SK-N-MC (cell line): ENCODE results near the gene ZBTB7C.

Experiments
- DNase-seq: peaks from one replicate; pipeline ENCODE4 v3.0.0-alpha.2; 2011; ENCODE audit warnings: low read depth, low spot score
- H3K27ac ChIP-seq: fragments of 200-600 bp; sonication (generic); 2 replicates; pipeline ENCODE4 v1.5.1; 2016; ENCODE audit warnings: mixed run types
- H3K36me3 ChIP-seq: fragments of 200-600 bp; sonication (generic); 2 replicates; pipeline ENCODE4 v1.6.1; 2017; ENCODE audit warnings: antibody characterized with exemption, low read length, mixed read lengths; ENCODE audit not compliant: insufficient read depth
- H3K4me3 ChIP-seq: fragments of 200-600 bp; sonication (generic); 2 replicates; pipeline ENCODE4 v1.5.1; 2016
- H3K9ac ChIP-seq: fragments of 200-600 bp; sonication (generic); 2 replicates; pipeline ENCODE4 v1.8.0; 2017; ENCODE audit warnings: mixed run types, mixed read lengths; ENCODE audit not compliant: insufficient read length
- H3K9me3 ChIP-seq: fragments of 200-600 bp; sonication (generic); 2 replicates; pipeline ENCODE4 v1.6.1; 2017; ENCODE audit warnings: low read depth, mild to moderate bottlenecking, antibody characterized with exemption, low read length, moderate library complexity, mixed read lengths
- EZH2 ChIP-seq: fragments of 200-600 bp; sonication (generic); IDR thresholded peaks from one replicate; pipeline ENCODE4 v1.6.1; 2017; ENCODE audit warnings: antibody characterized with exemption
- FOXP2 ChIP-seq: optimal IDR thresholded peaks from 2 replicates; pipeline ENCODE3; 2011; ENCODE audit warnings: mild to moderate bottlenecking, moderate library complexity; ENCODE audit not compliant: insufficient read depth; ENCODE audit errors: extremely low read length, control extremely low read depth
- POLR2AphosphoS5 ChIP-seq: IDR thresholded peaks from 2 replicates; pipeline ENCODE4 v1.6.1; 2012; ENCODE audit warnings: mild to moderate bottlenecking, low read depth, low read length, borderline replicate concordance

ZBTB7C gene

DNA sequence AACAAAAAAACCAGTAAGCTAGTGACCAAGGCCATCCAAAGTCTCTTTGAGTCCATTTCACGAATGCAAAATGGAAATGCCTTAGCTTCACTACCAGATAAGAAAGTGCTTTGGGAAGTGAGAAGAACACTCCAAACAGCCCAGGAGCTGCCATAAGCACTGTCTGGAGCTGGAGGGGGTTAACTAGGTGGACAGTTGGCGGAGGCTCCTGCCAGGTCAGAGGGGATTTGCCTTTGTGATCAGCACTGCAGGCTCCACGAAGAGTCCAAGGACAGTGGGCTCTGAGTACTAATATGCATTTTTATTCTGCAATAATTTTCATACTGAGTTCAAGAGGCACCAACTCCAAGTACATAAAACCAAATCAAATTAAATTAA, 245.5 kb downstream of the ZBTB7C start:
- H3K9me3 ChIP-seq = no peaks in the 10 kb centered on the region
- TF ChIP-seq EZH2 (no peak), POLR2AphosphoS5 (no peak), FOXP2 (no peak)
- H3K36me3 ChIP-seq = no peaks in the 10 kb centered on the region
- H3K9ac ChIP-seq = no peak overlapping the region
- no peak for DNase-seq
- no peak overlapping the region for H3K4me3 ChIP-seq
- peak overlapping the region; percentile 80 for H3K27ac ChIP-seq

DNA sequence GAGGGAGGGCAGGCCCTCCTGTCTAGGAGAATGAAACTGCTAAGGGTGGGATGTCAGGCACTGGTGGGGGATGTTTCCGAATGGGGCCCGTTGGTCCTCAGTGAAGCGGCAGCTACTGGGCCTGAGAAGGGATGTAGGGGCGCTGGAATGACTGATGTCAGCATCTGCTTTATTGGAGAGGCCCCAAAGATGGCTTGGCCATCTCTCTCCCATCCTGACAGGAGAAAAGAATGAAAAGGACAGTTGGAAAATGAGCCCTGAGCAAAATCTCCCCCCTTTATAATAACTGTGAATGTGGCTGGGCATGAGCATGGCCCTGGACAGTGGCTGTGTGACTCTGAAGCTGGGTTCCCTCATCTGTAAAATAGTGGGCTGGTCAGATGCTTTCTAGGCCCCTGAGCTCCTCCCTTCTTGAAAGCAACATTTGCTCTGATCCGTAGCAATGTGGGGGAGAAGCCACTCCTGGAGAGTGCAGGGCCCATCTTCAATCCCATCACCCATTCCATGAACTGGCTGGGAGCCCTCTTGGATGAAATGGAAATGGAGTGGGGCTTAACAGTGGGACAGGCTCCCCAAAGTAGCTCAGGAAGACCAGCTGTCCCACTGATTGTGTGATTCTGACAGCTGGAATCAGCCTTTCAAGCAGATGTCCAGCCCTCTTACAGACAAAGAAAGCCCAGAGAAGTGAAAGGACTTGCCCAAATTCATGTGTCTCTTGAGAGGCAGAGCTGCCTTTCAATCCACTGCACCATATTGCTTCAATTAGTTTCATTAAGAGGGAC, 246.0 kb downstream of the ZBTB7C start:
- no peak for TF ChIP-seq POLR2AphosphoS5
- no peak for TF ChIP-seq FOXP2
- no peak for TF ChIP-seq EZH2
- Histone ChIP-seq H3K4me3 (no peak overlapping the region), H3K36me3 (no peaks in the 10 kb centered on the region), H3K9ac (no peak overlapping the region), H3K27ac (peak overlapping the region; percentile 80), H3K9me3 (no peaks in the 10 kb centered on the region)
- no peak for DNase-seq

DNA sequence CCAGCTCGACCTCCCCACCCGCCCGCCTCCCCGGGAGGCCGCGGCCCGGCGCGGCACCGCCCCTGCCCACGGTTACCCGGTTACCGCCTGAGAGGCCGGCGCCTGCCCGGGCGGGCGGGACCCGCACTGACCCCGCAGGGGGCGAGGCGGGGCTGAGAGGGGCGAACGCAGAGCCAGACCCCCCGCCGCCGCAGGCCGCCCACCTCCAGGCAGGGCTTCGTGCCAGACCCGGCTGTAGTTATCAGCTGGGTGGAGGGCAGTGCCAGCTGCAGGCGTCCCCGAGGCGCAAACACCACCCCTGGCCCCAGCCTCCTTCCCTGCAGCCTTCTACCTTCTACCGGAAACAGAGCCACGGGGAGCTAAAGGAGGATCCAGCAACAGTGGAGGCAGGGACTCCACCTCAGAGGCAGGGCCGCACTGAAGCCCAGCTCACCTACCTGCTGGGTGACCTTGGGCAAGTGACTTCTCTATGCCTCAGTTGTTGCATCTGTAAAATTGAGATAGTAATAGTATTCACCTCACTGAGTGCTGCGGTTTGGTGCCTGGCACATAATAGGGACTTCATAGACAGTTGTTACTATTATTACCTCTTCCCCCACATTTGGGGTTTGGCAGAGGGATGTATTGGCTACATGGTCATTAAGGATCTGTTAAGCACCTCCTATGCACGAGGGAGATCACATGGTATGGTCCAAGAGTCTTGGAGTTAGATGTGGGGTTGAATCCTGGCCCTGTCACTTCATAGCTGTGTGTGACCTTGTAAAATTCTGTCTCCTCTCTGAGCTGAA, 247.1 kb downstream of the ZBTB7C start:
- no peak for DNase-seq
- Histone ChIP-seq H3K36me3 (no peaks in the 10 kb centered on the region), H3K27ac (peak overlapping the region; percentile 67), H3K9me3 (no peaks in the 10 kb centered on the region), H3K4me3 (peak overlapping the region; percentile 78), H3K9ac (no peak overlapping the region)
- TF ChIP-seq EZH2 (no peak), POLR2AphosphoS5 (no peak), FOXP2 (no peak)

DNA sequence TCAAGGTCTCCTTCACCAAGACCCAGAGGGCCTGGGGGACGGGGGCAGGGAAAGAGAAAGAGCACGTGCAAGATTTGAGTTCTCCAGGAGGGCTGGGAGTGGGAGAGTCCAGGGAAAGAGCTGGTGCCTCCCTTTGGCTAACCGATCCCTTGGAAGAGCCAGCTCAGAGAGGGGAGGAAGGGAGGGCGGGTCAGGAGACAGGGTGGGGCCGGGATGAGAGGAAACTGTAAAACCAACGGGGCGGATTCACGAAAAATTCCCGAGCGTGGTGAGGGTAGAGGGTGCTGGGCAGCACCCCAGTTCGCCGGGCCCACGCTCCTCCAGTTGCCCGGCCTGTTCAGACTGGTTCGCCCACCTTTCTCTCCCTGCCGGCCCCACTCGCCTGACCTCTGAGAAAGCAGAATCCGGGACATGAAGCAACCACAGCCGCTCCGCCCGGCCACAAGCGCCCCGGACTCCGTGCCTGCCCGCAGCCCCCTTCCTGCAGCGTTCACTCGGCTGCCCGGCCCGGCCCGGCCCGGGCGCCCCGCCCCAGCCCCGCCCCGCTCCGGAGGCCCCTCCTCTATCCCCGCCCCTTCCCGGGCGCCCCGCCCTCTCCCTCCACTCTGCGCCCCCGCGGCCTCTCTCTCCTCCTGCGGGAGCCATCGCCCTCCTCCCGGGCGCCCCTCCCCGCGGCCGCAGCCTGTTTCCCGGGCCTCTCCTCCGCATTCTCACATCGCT, 247.8 kb downstream of the ZBTB7C start:
- TF ChIP-seq FOXP2 (no peak), POLR2AphosphoS5 (peak; percentile 70)
- DNase-seq = no peak
- no peaks in the 10 kb centered on the region for H3K36me3 ChIP-seq
- peak overlapping the region; percentile 74 for H3K9ac ChIP-seq
- H3K9me3 ChIP-seq = no peaks in the 10 kb centered on the region
- peak overlapping the region; percentile 73 for H3K27ac ChIP-seq
- H3K4me3 ChIP-seq = peak overlapping the region; percentile 78

DNA sequence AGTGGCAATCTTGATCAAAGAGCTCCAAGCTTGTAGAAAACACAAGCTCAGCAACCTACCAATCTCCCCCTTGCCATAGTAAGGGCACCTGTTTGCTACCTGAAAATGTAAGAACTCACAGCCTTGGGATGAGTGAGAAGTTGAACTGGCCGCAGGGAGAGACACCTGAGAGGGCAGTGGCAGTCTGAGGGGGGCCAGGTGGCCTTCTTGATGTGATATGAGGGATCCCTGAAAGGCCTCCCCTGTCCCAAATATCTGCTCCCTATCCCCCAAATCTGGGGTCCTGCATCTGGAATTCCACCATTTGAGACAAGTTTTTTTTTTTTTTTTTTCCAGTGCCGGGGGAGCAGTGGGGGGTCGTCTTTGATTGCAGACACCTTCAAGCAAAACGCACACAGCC, 248.6 kb downstream of the ZBTB7C start:
- peak overlapping the region; percentile 73; the same call in 1 of the 2 replicates for H3K27ac ChIP-seq
- TF ChIP-seq FOXP2 = no peak
- no peak for TF ChIP-seq POLR2AphosphoS5
- TF ChIP-seq EZH2 = no peak
- H3K36me3 ChIP-seq = no peaks in the 10 kb centered on the region
- peak overlapping the region; percentile 78 for H3K4me3 ChIP-seq
- DNase-seq = no peak
- H3K9ac ChIP-seq = peak overlapping the region; percentile 74
- H3K9me3 ChIP-seq = no peaks in the 10 kb centered on the region

DNA sequence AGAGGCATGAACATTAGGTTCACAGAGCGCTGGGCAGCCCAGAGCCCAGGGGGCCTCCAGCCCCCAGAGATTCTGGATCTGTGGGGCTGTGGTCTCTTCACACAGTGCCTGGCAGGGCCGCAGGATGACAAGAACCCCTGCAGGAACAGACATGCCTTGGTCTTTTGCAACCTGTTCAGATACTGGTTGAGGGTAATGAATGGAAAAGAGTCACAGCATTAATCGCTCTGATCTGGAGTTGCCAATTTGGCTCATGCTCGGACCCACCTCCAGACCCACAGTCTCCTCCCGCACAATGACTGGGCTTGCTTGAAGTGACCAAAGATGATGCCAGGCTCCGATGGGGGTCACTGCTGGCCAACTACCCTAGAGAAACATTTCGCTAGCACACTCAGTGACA, 249.4 kb downstream of the ZBTB7C start:
- TF ChIP-seq EZH2 (no peak), POLR2AphosphoS5 (no peak), FOXP2 (no peak)
- Histone ChIP-seq H3K9me3 (no peaks in the 10 kb centered on the region), H3K4me3 (no peak overlapping the region; the same call in 1 of the 2 replicates), H3K27ac (no peak overlapping the region), H3K36me3 (no peaks in the 10 kb centered on the region), H3K9ac (no peak overlapping the region)
- DNase-seq = no peak

DNA sequence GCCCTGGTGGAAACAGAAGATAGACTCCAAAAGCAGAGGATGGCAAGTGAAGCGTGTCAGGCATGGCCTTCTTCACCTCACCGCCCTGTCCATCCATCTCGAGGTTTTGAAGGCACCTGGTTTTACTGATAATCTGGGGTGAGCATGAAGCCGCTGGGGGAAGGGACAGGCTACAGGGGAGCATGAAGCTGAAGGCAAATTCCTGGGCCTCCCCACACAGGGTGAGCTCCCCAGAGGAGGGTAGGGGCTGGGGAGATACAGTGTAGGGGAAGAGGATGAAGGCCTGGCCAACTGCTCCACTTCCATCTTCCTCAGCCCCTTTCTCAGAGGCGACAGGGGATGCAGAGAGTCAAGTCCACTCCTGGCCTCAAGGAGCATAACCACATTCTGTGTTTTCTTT, 250.5 kb downstream of the ZBTB7C start:
- TF ChIP-seq FOXP2 = no peak
- no peak for TF ChIP-seq EZH2
- TF ChIP-seq POLR2AphosphoS5 = no peak
- Histone ChIP-seq H3K36me3 (no peaks in the 10 kb centered on the region), H3K4me3 (no peak overlapping the region), H3K9me3 (no peaks in the 10 kb centered on the region), H3K9ac (no peak overlapping the region), H3K27ac (no peak overlapping the region)
- DNase-seq = no peak

DNA sequence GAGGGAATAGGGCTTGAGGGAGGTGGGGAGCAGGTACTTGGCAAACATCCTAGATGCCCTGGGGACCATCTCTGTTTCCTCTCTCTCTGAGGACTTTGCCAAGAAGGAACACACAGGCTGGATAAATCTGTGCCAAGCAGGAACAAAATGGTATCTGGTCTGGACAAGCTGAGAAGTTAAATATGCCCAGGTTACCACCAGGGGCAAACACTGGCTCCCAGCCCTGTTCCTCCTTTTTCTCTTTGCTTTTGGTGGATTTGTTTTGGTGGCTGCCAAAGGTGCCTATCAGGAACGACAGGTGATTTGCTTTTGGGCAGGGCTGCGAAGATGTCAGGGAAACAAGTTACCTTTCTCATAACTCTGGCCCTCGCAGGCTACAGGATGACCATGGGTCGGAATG, 251.2 kb downstream of the ZBTB7C start:
- DNase-seq = no peak
- no peaks in the 10 kb centered on the region for H3K9me3 ChIP-seq
- no peaks in the 10 kb centered on the region for H3K36me3 ChIP-seq
- H3K4me3 ChIP-seq = no peak overlapping the region
- no peak overlapping the region for H3K9ac ChIP-seq
- no peak overlapping the region for H3K27ac ChIP-seq
- TF ChIP-seq FOXP2 = no peak
